ENCODE data around the gene TBL1Y. TPM values are rescaled to one million over a fixed set of nuclear protein-coding genes. Genes with fewer than 3 reads are reported as not detected.
"Not testable (repeated sequence)": the region's sequence is repeated elsewhere in the genome, so short reads cannot be mapped to it uniquely, and the experiment has no call there.

Gene TBL1Y
- polyA plus RNA-seq, 3 donors: not detected

DNA sequence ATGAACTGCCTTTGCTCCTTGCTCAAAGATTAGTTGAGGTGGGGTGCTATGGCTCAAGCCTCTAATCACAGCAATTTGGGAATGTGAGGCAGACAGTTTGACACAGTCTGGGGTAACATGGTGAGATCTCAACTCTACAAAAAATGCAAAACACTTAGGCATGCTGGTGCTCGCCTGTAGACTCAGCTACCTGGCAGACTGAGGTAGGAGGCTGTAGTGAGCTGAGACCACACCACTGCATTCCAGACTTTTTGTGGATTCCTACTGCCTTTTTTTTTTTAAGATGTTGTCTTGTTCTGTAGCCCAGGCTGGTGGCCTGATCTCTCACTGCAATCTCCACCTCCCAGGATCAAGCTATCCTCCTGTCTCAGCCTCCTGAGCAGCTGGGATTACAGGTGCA, 2.9 kb upstream of the TBL1Y start:
- H3K36me3 ChIP-seq (replicated peaks in 1 of 2; ENCODE audit: control insufficient read depth in 1 of 2, insufficient read depth in 2 of 2, low read length in 2 of 2): no peaks in the 10 kb centered on the region
- Mint-ChIP-seq H3K9me3 (peaks cover 0 to 7% (median 0%) of the 10 kb centered on the region in 7 donors), H3K4me1 (no peaks in the 10 kb centered on the region), H3K36me3 (no peaks in the 10 kb centered on the region), H3K4me3 (no peak overlapping the region), H3K27me3 (ENCODE audit: low read depth in 3 of 3) (peaks cover 0 to 44% (median 34%) of the 10 kb centered on the region in 3 donors), H3K27ac (no peak overlapping the region)
- no peak overlapping the region for H3K4me3 ChIP-seq (replicated peaks in 1 of 3; ENCODE audit: low read depth in 2 of 3, low read length in 3 of 3)
- intact Hi-C loops (cut with micrococcal nuclease): no loop called here
- H3K27ac ChIP-seq (ENCODE audit: low read depth in 1 of 2, low read length in 2 of 2): no peak overlapping the region
- H3K79me2 ChIP-seq (ENCODE audit: insufficient read depth, low read length): no peaks in the 10 kb centered on the region
- H3K9ac ChIP-seq (ENCODE audit: insufficient read depth, low read length, poor library complexity, severe bottlenecking): no peak overlapping the region
- H3K9me3 ChIP-seq (replicated peaks in 1 of 2; ENCODE audit: control insufficient read depth in 1 of 2, insufficient read depth in 1 of 2, low read length in 2 of 2): no peaks in the 10 kb centered on the region
- no peak overlapping the region for H2AFZ ChIP-seq (ENCODE audit: insufficient read depth, low read depth, low read length, poor library complexity, severe bottlenecking)
- DNase-seq: no peak
- WGBS (ENCODE audit: insufficient coverage): no CpG with 5 or more reads among the region's 1 CpG
- H4K20me1 ChIP-seq (ENCODE audit: insufficient read depth, low read length): no peaks in the 10 kb centered on the region
- no peak overlapping the region for H3K4me2 ChIP-seq (replicated peaks; ENCODE audit: extremely low read depth, low read length, poor library complexity, severe bottlenecking)
- TF ChIP-seq, protein P1, sequence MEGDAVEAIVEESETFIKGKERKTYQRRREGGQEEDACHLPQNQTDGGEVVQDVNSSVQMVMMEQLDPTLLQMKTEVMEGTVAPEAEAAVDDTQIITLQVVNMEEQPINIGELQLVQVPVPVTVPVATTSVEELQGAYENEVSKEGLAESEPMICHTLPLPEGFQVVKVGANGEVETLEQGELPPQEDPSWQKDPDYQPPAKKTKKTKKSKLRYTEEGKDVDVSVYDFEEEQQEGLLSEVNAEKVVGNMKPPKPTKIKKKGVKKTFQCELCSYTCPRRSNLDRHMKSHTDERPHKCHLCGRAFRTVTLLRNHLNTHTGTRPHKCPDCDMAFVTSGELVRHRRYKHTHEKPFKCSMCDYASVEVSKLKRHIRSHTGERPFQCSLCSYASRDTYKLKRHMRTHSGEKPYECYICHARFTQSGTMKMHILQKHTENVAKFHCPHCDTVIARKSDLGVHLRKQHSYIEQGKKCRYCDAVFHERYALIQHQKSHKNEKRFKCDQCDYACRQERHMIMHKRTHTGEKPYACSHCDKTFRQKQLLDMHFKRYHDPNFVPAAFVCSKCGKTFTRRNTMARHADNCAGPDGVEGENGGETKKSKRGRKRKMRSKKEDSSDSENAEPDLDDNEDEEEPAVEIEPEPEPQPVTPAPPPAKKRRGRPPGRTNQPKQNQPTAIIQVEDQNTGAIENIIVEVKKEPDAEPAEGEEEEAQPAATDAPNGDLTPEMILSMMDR (IDR thresholded peaks at IDR 0.05): no peak
- H3K27me3 ChIP-seq (ENCODE audit: control insufficient read depth in 2 of 2, insufficient read depth in 2 of 2, low read length in 2 of 2): peaks cover 0 to 40% of the 10 kb centered on the region in 2 donors
- H3K4me1 ChIP-seq (ENCODE audit: control insufficient read depth in 1 of 2, insufficient read depth in 2 of 2, low read length in 2 of 2): no peaks in the 10 kb centered on the region

DNA sequence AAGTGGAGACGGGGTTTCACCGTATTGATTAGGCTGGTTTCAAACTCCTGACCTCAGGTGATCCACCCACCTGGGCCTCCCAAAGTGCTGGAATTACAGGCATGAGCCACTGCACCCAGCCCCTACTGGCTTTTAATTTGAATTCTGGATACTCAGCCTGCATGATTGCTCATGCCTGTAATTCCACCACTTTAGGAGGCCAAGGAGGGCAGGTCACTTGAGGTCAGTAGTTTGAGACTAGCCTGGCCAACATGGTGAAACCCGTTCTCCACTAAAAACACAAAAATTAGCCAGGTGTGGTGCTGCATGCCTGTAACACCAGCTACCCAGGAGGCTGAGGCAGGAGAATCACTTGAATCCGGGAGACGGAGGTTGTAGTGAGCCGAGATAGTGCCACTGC, 2.5 kb upstream of the TBL1Y start:
- DNase-seq; H3K27ac Mint-ChIP-seq; H3K4me3 ChIP-seq (replicated peaks in 1 of 3; ENCODE audit: low read depth in 2 of 3, low read length in 3 of 3); H3K36me3 Mint-ChIP-seq; H3K4me2 ChIP-seq (replicated peaks; ENCODE audit: extremely low read depth, low read length, poor library complexity, severe bottlenecking); H3K9ac ChIP-seq (ENCODE audit: insufficient read depth, low read length, poor library complexity, severe bottlenecking); H2AFZ ChIP-seq (ENCODE audit: insufficient read depth, low read depth, low read length, poor library complexity, severe bottlenecking); H4K20me1 ChIP-seq (ENCODE audit: insufficient read depth, low read length); H3K4me3 Mint-ChIP-seq; H3K36me3 ChIP-seq (replicated peaks in 1 of 2; ENCODE audit: control insufficient read depth in 1 of 2, insufficient read depth in 2 of 2, low read length in 2 of 2); H3K4me1 Mint-ChIP-seq; H3K4me1 ChIP-seq (ENCODE audit: control insufficient read depth in 1 of 2, insufficient read depth in 2 of 2, low read length in 2 of 2); H3K9me3 ChIP-seq (replicated peaks in 1 of 2; ENCODE audit: control insufficient read depth in 1 of 2, insufficient read depth in 1 of 2, low read length in 2 of 2); intact Hi-C loops (cut with micrococcal nuclease); H3K79me2 ChIP-seq (ENCODE audit: insufficient read depth, low read length); H3K27ac ChIP-seq (ENCODE audit: low read depth in 1 of 2, low read length in 2 of 2); H3K9me3 Mint-ChIP-seq: not testable (repeated sequence)
- H3K27me3 Mint-ChIP-seq (ENCODE audit: low read depth in 3 of 3): peaks cover 0 to 47% (median 36%) of the 10 kb centered on the region in 3 donors
- peaks cover 0 to 43% of the 10 kb centered on the region in 2 donors for H3K27me3 ChIP-seq (ENCODE audit: control insufficient read depth in 2 of 2, insufficient read depth in 2 of 2, low read length in 2 of 2)
- no CpG with 5 or more reads among the region's 6 CpGs for whole genome bisulfite sequencing (ENCODE audit: insufficient coverage)

Measured in CD14-positive monocyte (primary cell).